Stimulated activated CD8-positive, alpha-beta memory T cell treated with anti-CD3 and anti-CD28 coated beads, Interleukin-15, amount 100 ng/mL, for 1 hour (primary cell): ENCODE results near the gene ARMH4.

ENCODE experiments used
- DNase-seq: peaks from one replicate; pipeline ENCODE4 v3.0.0-alpha.2; 2020; ENCODE audit warnings: low read depth

Gene ARMH4

GRCh38 chr14:57962325-57963035 lies 189.5 kb downstream of the ARMH4 start:
- DNase-seq: no peak

- no peak for DNase-seq
These were observed 190.3 kb downstream of the ARMH4 start for GRCh38 chr14:57961786-57962060.

- no peak for DNase-seq
These were observed 190.8 kb downstream of the ARMH4 start for GRCh38 chr14:57960946-57961785.

- DNase-seq: no peak
These were observed 194.6 kb downstream of the ARMH4 start for GRCh38 chr14:57957441-57957840.
